COLO668 (cell line): ENCODE results near the gene PIH1D1.
A peak's percentile ranks its signal among the peaks of the same experiment; 100 is the strongest.

Experiments
- DNase-seq: peaks from one replicate; lab custom pipeline; 2025; ENCODE audit not compliant: unreplicated experiment; lab: John Stamatoyannopoulos, UW

PIH1D1 gene

DNA sequence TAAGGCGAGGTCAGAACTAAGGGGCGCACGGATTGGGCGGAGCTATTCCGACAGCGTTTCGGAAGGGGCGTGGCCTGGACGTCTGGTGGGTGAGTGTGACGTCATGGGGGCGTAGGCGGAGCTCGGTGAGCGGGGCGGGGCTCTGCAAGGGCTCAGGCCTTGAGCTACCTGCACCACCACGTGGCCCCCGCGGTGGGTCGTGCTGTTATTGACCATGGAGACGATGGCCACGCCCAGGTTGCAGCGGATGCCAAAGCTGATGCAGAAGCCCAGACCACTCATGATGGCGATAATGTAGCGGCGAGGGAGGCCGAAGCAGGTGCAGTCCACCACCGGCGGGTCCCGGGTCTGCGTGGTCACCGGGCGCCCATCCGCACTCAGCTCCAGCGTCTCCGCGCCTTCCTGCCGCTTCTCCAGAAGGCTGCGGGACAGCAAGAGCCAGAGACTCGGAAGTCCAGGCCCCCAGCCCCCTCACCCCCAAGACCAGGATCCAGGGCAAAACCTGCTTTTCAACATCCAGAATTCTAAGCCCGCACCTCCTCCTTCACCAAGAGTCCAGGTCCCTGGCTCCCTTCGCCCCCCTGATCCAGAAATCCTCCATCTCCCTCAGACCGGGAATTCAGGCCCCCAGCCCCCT is 15.1 kb downstream of the PIH1D1 start:
- DNase-seq = peak; percentile 37

DNA sequence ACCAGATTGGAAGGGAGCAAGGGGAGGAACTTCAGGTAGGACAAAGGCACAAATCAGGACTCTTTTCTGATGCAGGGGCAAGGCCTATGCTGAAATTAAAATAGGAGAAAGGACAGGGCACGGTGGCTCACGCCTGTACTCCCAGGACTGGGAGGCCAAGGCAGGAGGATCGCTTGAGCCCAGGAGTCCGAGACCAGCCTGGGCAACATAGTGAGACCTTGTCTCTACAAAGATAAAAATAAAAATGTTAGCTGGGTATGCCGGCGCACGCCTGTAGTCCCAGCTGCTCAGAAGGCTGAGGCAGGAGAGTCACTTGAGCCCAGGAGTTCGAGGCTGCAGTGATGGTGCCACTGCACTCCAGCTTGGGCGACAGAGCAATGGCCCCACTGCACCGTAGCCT is 15.9 kb downstream of the PIH1D1 start:
- DNase-seq = no peak

DNA sequence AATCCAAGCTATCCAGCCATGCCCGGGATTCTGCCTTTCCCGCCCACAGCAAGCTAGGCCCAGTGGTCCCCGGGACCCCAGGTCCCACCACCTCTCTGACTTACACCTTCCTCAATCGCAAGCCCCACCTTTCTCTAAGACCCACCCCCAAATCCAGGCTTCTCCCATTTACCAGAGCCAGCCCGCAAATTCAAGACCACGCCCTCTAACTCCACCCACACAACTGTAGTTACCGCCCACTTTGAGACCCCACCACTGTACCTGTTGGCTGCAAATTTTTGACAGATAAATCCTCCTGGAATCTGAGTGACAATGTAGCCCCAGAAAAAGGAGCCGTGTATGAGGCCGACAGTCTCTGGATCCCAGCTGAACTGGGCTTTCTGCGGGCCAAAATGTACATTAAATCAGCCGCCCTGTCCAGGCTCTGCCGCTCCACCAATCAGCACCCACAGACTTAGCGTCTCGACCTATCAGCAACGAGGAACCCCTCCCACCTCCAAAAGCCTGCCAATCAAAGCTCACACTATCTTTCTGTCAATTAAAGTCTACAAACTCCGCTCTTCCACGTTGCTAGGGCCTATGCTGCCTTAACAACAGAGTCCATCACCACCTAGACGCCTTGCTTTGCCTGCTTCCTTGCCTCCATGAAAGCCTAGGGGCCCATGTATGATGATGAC is 16.6 kb downstream of the PIH1D1 start:
- no peak for DNase-seq

DNA sequence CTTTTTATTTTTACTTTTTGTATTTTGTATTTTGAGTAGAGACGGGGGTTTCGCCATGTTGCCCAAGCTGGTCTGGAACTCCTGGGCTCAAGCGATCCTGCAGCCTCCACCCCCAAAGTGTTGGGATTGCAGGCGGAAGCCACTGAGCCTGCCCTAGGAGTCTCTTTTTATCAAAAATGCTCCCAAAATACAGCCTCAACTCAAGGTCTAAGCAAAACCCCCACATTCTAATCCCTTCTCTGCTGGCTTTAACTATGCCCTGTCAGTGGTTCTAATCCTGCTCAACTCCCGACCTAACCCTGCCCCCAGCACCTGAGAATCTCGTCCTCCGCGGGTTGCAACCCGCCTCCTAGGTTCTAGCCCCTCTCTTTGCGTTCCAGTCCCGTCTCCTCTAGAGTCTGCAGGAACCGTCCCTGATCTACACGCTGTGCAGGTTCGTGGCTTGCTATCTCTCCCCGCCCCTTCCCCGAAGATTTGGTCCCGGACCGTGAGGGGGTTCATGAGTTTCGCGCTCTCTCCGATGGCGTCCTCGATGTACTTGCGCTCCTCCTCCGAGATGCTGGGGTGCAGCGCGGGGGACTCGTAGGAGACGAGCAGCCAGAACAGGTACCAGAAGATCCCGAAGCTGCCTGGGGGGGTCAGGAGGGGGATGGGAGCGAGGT is 18.2 kb downstream of the PIH1D1 start:
- no peak for DNase-seq

DNA sequence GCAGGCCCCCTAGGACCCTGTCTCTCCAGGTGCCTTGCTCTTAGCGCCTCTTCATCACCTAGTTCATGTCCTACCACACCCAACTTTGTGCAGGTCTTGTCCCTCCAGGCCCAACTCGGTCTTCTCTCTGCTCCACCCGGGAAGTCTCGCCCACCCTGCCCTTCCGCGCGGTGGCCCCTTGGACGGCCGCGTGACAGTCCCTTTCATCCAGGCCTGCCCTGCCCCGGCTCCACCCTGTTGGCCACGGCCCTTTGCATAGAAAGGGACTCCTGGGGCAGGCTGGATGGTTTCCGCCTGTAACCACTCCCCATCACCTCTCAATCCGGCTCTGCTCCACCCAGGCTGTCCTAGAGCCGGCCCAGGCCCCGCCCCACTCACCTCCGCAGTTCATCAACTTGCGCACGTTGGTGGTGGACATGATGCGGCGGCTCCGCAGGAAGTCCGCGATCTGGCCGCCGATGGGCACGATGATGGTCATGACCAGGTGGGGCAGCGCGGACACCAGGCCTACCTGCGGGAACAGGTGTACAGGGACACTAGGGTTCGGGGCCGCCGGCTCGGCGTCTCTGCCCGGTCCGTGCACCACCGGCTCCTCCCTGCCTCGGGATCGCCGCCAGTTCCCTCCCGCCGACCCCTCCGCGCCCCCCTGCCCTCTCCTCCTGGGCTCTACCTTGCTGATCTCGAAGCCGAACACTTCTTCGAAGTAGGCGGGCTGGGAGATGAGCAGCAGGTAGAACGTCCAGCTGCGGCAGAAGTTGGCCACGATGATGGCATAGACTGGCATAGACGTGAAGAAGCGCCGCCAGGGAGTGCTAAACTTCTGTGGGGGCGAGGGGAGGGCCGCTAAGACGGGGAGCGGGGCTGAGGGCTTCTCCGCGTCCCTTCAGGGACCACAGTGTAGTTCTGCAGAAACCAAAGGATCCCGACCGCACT is 19.2 kb downstream of the PIH1D1 start:
- DNase-seq = peak; percentile 22

DNA sequence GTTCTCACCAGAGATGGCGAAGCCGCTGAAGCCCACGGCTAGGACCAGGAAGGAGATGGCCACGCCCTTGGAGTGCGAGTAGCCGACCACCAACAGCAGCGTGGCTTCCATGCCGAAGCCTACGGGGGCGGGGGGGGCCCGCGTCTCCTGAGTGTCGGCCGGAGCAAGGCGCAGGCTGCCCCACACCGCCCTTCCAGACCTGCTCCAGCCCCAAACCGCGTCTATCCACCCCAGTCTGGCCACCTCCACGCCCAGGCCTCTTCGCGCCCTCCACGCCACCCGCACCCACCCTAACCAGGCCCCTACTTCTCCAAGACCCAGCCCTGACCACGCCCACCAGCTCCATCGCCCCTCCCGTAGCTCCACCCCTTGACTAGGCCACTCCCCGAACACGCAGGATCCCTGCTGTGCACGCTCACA is 20.3 kb downstream of the PIH1D1 start:
- no peak for DNase-seq

DNA sequence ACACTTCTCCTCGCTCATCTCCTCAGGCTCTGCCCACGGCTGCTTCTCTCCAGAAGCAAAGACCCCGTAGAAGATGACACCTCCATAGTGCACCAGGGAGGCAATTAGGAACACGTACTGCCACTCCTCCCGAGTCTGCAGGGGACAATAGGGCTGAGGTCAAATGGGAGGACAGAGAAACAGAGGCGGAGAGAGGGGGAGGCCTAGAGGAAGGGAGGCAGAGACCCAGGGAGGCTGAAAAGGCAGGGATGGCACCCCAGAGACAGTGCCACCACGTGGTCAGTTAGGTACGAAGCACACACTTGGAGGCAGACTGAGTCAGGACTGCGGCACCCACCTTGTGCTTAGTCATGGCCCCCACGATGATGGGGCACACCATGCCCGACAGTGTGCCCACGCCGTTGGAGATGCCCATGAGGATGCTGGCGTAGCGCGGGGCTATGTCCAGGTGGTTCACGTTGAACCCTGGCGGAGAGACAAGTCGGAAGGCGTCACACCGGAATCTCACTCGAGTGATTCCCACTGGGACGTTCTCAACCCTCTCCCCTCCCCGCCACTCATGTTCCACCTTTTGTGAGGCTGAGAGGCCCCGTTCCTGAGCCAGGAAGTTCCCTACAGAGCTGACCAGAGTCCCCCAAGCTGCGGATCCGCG is 20.8 kb downstream of the PIH1D1 start:
- DNase-seq = peak; percentile 13

DNA sequence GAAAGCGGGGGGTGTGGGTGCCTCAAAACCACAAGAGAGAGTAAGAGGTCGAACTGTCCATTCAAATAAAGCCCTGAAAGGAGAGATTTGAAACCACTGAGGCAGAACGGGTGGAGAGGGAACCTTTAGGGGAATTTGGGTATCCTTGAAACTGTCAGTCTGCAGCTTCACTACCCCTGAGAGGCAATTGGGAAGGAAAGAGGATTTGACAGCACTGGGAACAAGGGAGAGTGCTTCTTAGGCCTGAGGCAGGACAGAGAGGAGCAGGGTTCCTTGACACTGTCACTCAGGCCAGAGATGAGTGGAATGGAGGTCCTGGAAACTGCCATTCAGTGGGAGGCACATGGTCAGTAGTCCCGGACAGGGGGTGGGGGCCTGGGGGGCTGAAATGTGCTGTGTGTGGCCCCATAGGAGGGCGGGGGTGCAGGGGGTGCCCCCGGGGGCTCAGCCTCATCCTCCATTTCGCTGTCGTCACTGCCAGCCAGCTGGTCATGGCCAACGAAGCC is 21.4 kb downstream of the PIH1D1 start:
- no peak for DNase-seq

DNA sequence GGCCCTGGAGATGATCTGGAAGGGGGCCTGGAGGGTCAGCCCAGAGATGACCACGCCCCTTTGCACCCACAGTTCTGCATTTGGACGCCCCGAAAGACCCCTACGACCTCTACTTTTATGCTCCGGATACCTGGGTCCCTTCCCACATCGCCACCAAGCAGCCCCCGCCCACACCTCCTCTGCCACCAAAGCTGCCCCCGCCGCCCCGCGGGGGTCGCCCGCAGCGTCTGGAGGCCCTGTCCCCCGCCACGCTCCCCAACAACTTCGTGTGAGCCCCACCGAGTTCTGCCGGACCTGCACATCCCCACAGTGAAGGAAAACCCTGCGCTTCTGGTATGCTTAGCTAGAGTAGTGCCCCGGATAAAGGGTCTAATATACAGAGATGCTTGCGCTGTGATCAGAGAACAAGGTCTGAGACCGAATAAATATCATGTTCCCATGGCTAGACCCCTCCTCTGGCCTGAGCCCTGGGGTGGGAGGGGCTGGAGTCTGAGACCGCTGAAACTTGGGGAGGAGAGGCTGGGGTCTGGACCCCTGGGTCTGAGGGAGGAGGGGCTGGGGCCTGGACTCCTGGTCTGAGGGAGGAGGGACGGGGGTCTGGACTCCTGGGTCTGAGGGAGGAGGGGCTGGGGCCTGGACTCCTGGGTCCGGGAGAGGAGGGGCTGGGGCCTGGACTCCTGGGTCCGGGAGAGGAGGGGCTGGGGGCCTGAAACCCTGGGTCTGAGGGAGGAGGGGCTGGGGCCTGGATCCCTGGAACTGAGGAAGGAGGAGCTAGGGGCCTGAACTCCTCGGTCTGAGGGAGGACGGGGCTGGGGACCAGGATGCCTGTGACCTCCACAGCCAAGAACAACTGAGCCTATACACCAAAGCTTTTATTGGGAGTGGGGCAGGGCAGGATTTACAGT is 22.8 kb downstream of the PIH1D1 start:
- no peak for DNase-seq

DNA sequence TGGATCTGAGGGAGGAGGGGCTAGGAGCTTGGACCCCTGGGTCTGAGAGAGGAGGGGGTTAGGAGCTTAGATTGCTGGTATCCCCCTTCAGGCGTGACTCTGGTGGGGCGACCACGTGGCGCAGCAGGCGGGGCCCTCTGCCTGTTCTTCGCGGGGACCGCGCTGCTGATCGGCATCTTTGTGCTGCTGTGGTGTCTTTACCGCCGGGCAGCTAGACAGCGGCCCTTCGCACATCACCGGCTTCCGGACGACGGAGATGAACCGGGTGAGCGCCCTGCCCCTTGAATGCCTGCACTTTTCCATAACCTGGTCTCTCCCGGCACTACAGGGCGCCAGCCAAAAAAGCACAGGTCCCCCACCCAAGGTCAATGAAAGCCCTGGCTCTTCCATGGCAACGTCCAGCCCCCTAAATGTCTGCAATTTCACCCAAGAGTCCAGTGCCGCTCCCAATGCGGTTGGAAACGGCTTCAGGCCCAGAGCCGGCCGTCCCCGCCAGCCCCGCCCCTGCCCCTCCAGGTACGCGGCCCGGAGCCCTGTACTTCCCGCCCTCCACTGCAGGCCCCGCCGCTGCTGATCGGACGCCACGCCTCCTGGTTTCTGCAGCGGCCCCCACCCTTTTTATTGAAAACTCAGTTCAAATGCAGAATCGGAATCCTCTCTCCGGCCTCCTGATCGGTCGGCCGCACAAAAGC is 23.6 kb downstream of the PIH1D1 start:
- DNase-seq = peak; percentile 44

DNA sequence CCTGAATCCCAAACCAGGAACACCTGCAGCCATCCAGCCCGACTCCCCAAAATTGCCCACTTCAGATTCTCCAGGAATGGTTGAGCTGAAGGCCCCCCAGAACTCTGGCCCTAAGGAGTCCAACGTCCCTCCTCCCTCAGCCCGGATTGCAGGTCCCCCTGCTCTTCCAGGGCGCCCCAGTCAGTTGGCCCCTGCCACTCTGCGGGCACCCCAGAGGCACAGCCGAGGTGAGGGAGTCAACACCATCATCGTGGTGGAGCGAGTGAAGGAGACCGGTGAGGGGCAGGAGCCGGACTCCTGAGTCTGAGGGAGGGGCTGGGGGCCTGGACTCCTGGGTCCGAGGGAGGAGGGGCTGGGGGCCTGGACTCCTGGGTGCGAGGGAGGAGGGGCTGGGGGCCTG is 24.3 kb downstream of the PIH1D1 start:
- no peak for DNase-seq

DNA sequence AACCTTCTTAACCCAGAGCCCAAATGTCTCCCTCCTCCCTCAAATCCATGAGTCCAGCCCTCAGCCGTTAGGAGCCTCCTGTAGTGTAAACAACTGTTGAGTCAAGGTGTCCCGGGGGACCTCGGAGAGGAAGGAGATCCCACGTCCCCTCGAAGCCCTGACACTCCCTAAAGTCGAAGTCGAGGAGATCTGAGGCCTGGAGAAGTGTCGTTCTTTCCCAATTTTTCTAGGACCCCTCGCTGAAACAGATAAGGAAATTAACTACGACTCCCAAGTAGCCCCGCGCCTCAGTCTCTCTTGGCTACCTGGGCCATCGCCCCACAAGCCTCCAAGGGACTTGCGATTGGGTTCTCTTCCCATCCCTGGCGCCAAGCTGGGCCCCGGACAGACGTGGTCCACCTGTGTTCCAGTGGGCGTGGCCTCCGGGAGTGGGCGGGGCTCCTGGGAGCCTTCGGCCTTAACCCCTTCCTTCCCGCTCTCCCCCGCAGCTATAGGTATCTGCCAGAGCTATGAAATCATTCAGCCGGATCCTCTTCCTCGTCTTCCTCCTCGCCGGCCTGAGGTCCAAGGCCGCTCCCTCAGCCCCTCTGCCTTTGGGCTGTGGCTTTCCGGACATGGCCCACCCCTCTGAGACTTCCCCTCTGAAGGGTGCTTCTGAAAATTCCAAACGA is 25.6 kb downstream of the PIH1D1 start:
- DNase-seq = peak; percentile 32

DNA sequence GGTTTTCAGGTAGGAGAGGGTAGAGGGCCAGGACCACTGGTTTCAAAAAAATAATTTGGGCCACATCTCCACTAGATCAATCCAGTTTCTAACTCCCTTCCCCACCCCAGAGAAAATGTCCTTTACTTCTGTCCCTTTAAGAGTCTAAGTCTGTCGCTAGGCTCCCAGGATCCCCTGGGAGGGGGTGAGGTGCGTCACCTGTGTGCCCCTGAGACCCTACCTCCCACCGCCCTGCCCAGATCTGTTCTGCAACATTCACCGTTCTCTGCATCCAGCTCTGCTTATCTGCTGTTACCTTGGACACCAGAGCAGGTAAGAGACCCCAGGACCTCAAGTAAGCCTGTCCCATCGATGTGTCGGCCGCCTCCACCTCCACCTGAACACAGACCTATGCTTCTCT is 26.4 kb downstream of the PIH1D1 start, which contains the start of gene GFY:
Gene GFY, plus strand, starts transcription at position 211 of the 400 bp plus-strand sequence. CDS start 1,043 bp downstream, outside the sequence.
- DNase-seq = no peak

DNA sequence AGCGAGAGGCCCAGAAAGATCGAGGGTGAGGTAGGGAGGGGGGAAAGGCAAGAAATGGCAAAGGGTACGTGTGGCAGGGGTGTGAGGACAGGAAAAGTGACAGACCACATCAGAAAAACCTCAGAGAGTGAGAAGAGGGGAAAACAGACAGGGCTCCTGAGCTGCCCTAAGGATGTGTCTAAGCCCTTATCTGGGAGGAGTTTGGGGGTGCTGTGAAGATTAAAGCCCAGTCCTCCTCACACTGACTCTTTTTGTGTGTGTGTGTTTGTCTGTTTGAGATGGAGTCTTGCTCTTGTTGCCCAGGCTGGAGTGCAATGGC is 27.7 kb downstream of the PIH1D1 start:
- no peak for DNase-seq

DNA sequence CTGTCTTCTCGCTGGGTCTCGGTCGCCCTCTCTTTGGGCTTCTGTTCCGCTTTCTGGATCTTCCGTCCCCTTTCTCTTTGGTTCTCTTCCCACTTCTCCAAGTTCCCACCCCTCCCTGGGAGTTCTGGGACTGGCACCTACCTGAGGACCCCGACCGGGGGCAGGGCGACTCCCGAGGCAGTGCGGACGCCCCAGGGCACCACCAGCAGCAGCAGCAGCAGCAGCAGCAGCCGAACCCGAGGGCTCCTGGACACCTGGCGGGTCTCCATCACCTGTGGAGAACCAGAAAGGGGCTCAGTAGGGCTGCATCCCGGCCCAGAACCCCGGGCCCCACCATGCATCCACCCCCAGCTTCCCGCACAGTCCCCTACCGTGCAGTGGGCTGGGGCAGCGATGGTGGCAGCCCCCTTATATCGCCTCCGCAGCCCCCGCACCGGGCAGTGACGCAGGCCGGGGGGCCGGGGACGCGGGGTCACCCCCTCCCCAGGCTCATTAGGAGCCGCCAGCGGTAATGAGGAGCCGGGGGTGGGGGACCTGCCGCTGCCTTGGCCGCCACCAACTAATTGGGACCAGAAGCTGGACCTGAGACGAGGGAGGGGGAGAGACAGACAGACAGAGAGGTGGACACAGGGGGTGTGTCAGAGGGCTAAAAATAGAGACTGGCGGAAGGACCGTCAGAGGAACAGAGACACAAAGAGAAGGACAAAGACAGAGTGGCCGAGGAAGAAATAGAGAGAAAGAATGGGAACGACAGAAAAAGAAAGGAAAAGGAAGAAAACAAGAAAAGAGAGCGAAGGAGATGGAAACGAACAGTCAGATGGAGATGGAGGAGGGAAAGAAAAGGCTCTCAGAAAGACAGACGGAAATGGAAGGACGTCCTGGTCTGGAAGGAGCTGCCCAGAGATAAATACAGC is 28.3 kb downstream of the PIH1D1 start, which contains the start of gene PTH2:
Gene PTH2, minus strand, starts transcription at position 371 of the 914 bp plus-strand sequence. Its CDS starts 102 bp downstream, at position 269.
- DNase-seq = no peak

DNA sequence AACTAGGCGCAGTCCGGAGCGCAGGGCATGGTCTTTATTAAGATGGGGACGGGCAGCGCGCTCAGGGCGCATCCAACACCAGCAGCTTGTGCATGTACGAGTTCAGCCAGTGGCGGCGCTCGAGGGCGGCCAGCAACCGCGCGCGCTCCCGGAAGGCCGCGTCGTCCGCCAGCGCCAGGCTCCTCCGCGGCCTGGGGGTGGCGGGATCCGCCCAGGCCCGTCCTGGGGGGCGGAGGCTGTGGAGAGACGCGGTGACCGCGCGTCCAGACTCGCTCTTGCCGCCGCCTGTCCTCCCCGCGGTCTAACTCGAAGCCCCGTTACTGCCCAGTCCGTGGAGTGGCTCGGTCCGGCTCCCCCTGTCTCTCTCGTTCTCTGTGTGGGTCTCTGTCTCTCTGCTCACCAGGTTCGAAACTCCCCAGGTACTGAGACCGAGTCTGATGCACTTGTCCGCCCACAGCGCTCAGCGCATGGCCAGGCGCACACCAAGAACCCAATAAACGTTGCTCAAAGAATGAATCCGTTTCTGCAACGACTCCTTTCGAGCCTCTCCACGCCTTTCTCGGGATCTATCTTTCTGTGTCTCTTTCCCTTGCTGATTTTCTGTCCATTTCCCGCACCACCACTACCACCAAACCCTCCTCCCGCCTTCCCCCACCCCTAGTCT is 29.1 kb downstream of the PIH1D1 start:
- DNase-seq = peak; percentile 46

DNA sequence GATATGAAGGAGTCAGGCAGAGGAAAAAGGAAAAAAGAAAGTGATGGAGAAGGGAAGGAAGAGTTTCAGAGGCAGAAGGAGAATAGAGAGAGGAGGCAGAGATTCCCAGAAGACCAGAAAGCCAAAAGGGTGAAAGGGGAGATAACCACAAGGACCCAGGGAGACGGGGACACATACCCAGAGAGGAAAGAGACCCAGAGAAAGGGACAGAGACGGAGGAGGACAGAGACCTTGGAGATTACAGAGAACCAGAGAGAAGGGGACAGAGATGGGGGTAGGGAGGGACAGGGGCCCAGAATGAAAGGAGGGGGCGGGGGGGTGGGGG is 29.8 kb downstream of the PIH1D1 start:
- no peak for DNase-seq
